AG04449 (cell line): ENCODE data around the gene MYO1E.

Experiments used
- CTCF ChIA-PET: fragments of 350-600 bp; formaldehyde crosslinking; extraction: SDS; loops from one replicate; lab custom pipeline; 2021; ENCODE audit warnings: antibody characterized with exemption; lab: Yijun Ruan, JAX
- POLR2A ChIA-PET: fragments of 400-600, 350-600 bp; formaldehyde crosslinking; extraction: SDS; loops from one replicate; lab custom pipeline; 2020; ENCODE audit warnings: antibody characterized with exemption, inconsistent platforms; lab: Yijun Ruan, JAX
- DNase-seq: peaks from one replicate; pipeline ENCODE4 v3.0.0-alpha.2; 2010; ENCODE audit warnings: low read depth, low spot score
- H3K4me3 ChIP-seq: 2 replicates; pipeline ENCODE4 v1.5.1; 2011; ENCODE audit warnings: low read depth, mild to moderate bottlenecking, control low read depth, low read length
- TF ChIP-seq, protein P1 (sequence below): IDR thresholded peaks from one replicate; pipeline ENCODE4 v1.5.1; 2011; ENCODE audit warnings: mild to moderate bottlenecking, moderate library complexity, low read length, control low read depth, inconsistent platforms; ENCODE audit not compliant: insufficient read depth; ENCODE audit errors: missing control alignments

Gene MYO1E

GRCh38 chr15:59271595-59272201 lies 101.0 kb downstream of the MYO1E start:
- TF ChIP-seq, protein P1, sequence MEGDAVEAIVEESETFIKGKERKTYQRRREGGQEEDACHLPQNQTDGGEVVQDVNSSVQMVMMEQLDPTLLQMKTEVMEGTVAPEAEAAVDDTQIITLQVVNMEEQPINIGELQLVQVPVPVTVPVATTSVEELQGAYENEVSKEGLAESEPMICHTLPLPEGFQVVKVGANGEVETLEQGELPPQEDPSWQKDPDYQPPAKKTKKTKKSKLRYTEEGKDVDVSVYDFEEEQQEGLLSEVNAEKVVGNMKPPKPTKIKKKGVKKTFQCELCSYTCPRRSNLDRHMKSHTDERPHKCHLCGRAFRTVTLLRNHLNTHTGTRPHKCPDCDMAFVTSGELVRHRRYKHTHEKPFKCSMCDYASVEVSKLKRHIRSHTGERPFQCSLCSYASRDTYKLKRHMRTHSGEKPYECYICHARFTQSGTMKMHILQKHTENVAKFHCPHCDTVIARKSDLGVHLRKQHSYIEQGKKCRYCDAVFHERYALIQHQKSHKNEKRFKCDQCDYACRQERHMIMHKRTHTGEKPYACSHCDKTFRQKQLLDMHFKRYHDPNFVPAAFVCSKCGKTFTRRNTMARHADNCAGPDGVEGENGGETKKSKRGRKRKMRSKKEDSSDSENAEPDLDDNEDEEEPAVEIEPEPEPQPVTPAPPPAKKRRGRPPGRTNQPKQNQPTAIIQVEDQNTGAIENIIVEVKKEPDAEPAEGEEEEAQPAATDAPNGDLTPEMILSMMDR, result no peak
- POLR2A ChIA-PET, result no interaction called here
- no peak overlapping the region for H3K4me3 ChIP-seq
- CTCF ChIA-PET, result interaction anchor here (0.6 to 1.3 kb wide), 3 partner anchors 10 to 97 kb away, joined by 3 read pairs; no protein-coding TSS in a partner anchor
- no peak for DNase-seq

DNA sequence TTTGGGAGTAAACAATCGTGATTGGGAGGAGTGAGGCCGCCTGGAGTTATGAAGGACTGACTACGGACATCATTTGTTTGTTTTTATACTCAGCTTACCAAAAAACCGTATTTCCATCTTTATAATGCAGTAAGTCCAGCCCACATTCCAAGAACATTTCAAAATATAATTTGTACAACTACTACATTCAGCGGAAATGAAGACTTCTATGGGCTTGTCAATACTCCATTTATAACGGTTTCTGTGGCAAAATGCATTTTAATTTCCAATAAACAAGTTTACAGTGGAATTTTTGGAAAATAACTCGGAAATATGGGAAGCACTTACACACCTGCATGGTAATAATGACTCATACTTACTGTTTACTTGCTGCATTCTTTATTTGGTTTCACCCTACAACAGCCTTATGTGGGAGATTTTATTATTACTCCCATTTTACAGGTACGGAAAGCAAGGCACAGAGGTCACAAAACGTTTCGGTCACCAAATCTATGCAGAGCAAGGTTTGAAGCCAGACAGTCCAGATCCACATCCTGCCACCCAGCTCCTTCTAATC lies 103.7 kb downstream of the MYO1E start:
- TF ChIP-seq, protein P1, result no peak
- DNase-seq, result no peak
- ChIA-PET CTCF (interaction anchor here (1.6 kb wide), 1 partner anchor 22 kb away, joined by 5 read pairs; no protein-coding TSS in a partner anchor), POLR2A (no interaction called here)
- H3K4me3 ChIP-seq, result no peak overlapping the region

GRCh38 chr15:59268168-59268851 lies 104.4 kb downstream of the MYO1E start:
- no peak for DNase-seq
- TF ChIP-seq, protein P1, result no peak
- ChIA-PET CTCF (no interaction called here), POLR2A (interaction anchor here (0.7 kb wide), 1 partner anchor 67 kb away, joined by 3 read pairs; no protein-coding TSS in a partner anchor)
- no peak overlapping the region for H3K4me3 ChIP-seq

DNA sequence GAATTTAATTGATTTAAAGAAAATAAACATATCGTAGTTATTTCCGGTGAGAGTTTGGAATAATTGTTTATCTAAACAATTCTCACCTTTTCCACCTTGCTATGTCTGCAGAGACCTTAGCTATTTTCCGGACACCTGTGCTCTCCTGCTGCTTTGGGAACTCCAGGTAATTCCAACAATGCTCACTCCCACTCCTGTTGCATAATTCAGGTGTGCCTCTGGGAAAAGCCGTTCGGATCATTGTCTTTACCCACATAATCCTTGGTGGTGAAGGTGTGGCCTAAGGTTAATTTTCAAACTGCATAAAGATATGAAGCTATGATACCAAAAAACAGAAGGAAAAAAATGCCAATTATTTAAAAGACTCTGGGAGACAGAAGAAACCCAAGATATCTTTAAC lies 106.6 kb downstream of the MYO1E start:
- ChIA-PET POLR2A (no interaction called here), CTCF (interaction anchor here (1.2 kb wide), 1 partner anchor 19 kb away, joined by 5 read pairs; no protein-coding TSS in a partner anchor)
- TF ChIP-seq, protein P1, result no peak
- DNase-seq, result no peak
- no peak overlapping the region for H3K4me3 ChIP-seq

DNA sequence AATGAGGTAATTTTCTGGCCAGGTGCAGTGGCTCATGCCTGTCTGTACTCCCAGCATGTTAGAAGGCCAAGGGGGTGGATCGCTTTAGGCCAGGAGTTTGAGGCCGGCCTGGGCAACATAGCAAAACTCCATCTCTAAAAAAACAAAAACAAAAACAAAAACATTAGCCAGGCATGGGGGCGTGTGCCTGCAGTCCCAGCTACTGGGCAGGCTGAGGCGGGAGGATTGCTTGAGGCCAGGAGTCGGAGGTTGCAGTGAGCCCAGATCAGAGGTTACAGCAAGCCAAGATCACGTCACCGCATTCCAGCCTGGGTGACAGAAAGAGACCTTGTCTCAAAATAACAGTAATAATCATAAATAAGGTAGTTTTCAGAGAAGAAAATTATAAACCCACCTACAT lies 110.4 kb downstream of the MYO1E start:
- TF ChIP-seq, protein P1, result no peak
- ChIA-PET POLR2A (interaction anchor here (0.8 kb wide), 1 partner anchor 111 kb away, joined by 3 read pairs; the partner anchor contains the start of gene MYO1E), CTCF (interaction anchor here (1.1 to 5.5 kb wide), 2 partner anchors 10 to 15 kb away, joined by 3 to 39 read pairs; no protein-coding TSS in a partner anchor)
- H3K4me3 ChIP-seq, result no peak overlapping the region
- no peak for DNase-seq

DNA sequence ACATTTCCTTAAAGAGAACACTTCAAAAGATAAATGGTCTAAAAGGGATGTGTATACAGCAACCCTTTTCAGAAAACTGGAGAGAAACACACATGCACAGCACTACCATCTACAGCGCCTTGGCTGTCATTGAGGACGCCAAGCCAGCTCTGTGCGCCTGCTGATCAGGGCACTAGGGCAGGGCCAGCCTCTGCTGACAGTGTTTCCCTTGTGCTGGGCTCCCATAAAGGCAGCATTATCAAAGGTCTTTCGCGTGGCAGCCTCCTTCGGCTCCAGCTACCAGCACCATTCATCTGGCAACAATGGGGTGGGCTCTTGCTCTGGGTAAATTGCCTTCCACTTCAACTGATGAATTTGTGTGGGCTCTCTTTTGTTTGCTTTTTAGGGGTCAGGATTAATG lies 112.6 kb downstream of the MYO1E start:
- POLR2A ChIA-PET, result no interaction called here
- DNase-seq, result no peak

More for the DNA sequence above, 112.6 kb downstream of the MYO1E start:
- no peak overlapping the region for H3K4me3 ChIP-seq
- TF ChIP-seq, protein P1, result no peak
- CTCF ChIA-PET, result interaction anchor here (5.5 kb wide), 1 partner anchor 13 kb away, joined by 39 read pairs; no protein-coding TSS in a partner anchor
